ENCODE data around the gene ATG7.
"Not testable (repeated sequence)": the region's sequence is repeated elsewhere in the genome, so short reads cannot be mapped to it uniquely, and the experiment has no call there.

Gene ATG7

DNA sequence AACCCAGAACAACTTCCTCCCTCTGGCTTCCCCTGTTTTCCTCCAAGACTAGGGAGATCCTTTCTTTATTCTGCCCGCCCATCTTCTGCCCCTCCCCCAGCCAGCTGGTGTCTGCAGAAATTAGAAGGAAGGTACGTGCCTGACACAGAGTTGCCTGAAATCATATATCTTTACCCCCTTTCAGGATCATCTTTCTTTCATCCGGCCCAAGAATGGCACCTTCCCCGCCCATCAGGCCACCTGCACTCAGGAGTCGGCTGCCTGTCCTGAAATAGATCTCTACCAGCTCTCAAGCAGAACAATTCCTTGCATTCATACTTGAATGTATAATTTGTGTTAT lies 237.8 kb downstream of the ATG7 start:
- no peak for DNase-seq (ENCODE audit: low read depth)
- TF ChIP-seq, protein P1, sequence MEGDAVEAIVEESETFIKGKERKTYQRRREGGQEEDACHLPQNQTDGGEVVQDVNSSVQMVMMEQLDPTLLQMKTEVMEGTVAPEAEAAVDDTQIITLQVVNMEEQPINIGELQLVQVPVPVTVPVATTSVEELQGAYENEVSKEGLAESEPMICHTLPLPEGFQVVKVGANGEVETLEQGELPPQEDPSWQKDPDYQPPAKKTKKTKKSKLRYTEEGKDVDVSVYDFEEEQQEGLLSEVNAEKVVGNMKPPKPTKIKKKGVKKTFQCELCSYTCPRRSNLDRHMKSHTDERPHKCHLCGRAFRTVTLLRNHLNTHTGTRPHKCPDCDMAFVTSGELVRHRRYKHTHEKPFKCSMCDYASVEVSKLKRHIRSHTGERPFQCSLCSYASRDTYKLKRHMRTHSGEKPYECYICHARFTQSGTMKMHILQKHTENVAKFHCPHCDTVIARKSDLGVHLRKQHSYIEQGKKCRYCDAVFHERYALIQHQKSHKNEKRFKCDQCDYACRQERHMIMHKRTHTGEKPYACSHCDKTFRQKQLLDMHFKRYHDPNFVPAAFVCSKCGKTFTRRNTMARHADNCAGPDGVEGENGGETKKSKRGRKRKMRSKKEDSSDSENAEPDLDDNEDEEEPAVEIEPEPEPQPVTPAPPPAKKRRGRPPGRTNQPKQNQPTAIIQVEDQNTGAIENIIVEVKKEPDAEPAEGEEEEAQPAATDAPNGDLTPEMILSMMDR (IDR thresholded peaks at IDR 0.05; ENCODE audit: insufficient read depth, low read depth, low read length, missing control alignments), result no peak
- no peak overlapping the region for H3K4me3 ChIP-seq (ENCODE audit: low read depth, low read length)

DNA sequence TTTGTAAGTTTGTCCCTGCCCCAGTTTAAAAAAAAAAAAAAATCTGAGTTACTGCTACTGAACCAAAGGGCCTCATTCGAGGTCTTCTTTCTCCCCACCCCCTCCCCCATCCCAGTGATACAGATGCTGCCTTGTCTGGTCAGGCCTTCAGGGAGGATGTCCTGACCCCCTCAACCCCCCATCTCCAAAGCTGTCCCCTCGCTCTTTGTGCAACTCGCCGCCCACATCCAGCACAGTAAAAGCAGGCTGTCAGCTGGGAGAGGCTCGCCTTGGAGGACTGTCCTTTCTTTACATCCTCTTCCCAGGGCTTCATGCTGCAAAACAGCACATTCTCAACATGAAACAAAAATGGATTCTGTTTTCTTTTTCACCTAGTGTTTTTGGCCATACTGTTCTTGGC lies 238.2 kb downstream of the ATG7 start:
- DNase-seq (ENCODE audit: low read depth), result no peak
- H3K4me3 ChIP-seq (ENCODE audit: low read depth, low read length), result no peak overlapping the region
- TF ChIP-seq, protein P1 (IDR thresholded peaks at IDR 0.05; ENCODE audit: insufficient read depth, low read depth, low read length, missing control alignments), result no peak

DNA sequence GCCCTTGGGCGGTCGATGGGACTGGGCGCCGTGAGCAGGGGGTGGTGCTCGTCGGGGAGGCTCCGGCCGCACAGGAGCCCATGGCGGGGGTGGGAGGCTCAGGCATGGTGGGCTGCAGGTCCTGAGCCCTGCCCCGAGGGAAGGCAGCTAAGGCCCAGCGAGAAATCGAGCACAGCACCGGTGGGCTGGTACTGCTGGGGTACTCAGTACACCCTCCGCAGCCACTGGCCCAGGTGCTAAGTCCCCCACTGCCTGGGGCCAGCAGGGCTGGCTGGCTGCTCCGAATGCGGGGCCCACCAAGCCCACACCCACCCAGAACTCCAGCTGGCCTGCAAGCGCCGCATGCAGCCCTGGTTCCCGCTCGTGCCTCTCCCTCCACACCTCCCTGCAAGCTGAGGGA lies 239.4 kb downstream of the ATG7 start:
- H3K4me3 ChIP-seq (ENCODE audit: low read depth, low read length); DNase-seq (ENCODE audit: low read depth): not testable (repeated sequence)

DNA sequence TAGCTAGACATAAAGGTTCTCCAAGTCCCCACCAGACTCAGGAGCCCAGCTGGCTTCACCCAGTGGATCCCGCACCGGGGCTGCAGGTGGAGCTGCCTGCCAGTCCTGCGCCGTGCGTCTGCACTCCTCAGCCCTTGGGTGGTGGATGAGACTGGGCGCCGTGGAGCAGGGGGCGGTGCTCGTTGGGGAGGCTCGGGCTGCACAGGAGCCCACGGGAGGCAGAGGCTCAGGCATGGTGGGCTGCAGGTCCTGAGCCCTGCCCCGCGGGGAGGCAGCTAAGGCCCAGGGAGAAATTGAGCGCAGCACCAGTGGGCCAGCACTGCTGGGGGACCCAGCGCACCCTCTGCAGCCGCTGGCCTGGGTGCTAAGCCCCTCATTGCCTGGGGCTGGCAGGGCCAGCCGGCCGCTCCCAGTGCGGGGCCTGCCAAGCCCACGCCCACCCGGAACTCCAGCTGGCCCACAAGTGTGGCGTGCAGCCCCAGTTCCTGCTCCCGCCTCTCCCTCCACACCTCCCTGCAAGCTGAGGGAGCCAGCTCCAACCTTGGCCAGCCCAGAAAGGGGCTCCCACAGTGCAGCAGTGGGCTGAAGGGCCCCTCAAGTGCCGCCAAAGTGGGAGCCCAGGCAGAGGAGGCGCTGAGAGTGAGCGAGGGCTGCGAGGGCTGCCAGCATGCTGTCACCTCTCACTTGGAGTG lies 241.1 kb downstream of the ATG7 start:
- DNase-seq (ENCODE audit: low read depth); H3K4me3 ChIP-seq (ENCODE audit: low read depth, low read length): not testable (repeated sequence)

DNA sequence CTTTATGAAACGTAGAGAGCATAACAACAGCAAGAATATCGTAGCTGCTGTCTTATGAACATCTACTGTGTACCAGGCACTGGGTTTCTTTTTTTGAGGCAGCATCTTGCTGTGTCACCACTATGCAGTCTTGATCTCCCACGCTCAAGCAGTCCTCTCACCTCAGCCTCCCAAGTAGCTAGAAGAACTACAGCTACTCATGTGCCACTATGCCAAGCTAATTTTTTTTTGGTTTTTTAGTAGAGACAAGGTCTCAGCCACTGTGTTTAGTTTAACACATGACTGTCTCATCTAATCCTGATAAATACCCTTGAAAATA lies 241.6 kb downstream of the ATG7 start:
- DNase-seq (ENCODE audit: low read depth), result no peak
- TF ChIP-seq, protein P1 (IDR thresholded peaks at IDR 0.05; ENCODE audit: insufficient read depth, low read depth, low read length, missing control alignments), result no peak

DNA sequence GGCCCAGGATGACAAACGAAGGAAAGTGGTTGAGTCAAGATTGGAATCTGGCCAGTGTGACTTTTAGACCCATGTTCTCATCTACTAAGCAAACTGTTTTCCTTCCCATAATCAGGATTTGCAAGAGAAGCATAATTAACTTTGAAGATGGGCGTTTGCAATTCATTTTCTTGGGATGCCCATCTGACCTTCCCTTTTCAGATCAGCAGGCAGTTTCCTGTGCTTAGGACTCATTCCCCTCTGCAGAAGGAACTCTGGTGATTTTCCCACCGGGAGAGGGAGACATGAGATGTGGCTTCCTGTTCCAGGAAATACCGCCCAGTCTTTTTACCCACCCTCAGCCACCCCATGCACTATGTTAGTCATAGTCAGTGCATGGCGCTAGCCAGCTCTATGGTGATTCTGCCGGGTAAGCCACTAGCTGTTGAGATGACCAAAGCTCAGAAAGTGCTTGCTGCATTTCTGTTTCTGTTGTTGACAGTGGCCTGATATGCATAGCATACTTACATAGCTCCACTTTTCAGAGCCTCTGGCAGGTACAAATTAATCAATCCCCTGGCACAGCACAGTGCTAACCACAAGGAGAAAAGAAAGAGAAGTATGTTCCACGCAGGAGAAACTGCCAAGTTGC lies 242.1 kb downstream of the ATG7 start:
- no peak overlapping the region for H3K4me3 ChIP-seq (ENCODE audit: low read depth, low read length)
- DNase-seq (ENCODE audit: low read depth), result no peak
- TF ChIP-seq, protein P1 (IDR thresholded peaks at IDR 0.05; ENCODE audit: insufficient read depth, low read depth, low read length, missing control alignments), result no peak

More for the DNA sequence above, 241.6 kb downstream of the ATG7 start:
- H3K4me3 ChIP-seq (ENCODE audit: low read depth, low read length), result no peak overlapping the region

DNA sequence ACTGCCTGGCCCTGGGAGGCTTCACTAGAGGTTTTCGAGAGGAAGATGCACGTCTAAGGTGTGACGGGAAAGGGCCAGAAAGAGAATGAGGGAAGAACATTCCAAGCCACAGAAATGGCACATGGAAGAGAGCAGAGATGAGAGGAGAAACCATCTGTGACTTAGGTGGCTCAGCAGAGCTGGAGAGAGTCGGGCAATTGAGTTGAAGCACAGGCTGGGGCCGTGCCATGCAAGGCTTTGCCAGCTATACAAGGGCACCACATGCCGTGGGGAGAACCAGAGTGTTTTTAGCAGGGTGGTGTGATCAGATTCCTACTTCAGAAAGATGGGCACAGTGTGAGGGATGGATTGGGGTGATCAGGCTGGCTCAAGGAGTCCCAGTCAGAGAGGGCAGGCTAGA lies 245.4 kb downstream of the ATG7 start:
- H3K4me3 ChIP-seq (ENCODE audit: low read depth, low read length), result no peak overlapping the region
- no peak for DNase-seq (ENCODE audit: low read depth)
- TF ChIP-seq, protein P1 (IDR thresholded peaks at IDR 0.05; ENCODE audit: insufficient read depth, low read depth, low read length, missing control alignments), result no peak

DNA sequence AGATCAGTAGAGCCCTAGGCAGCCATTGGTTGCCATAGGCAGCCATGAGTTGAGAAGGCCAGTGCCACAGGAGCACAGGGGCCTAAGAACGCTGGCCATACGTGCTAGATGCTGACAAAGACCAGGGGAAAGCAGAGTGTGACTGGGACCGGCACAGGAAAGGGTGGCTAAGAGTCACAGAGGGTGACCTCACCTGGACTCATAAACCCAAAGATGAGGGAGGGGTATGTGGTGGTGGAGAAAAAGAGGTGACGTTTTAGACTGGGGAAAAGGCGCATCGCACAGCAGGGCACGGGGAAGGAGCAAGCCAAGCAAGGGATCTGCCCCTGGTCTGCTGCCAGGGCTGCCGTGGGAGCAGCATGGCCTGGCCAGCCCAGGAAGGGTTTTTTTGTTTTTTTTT lies 249.0 kb downstream of the ATG7 start:
- H3K4me3 ChIP-seq (ENCODE audit: low read depth, low read length), result no peak overlapping the region
- TF ChIP-seq, protein P1 (IDR thresholded peaks at IDR 0.05; ENCODE audit: insufficient read depth, low read depth, low read length, missing control alignments), result no peak
- DNase-seq (ENCODE audit: low read depth), result no peak
